ENCODE results near the gene COP1. TPM values are rescaled to one million over a fixed set of nuclear protein-coding genes. Genes with fewer than 3 reads are reported as not detected.

Gene COP1
- total and polyA plus RNA-seq, 2 of the 8 experiments (the other 6 are each of a cell fraction or from before 2014, with no cell fraction given), result 26.2 to 44.9 TPM

DNA sequence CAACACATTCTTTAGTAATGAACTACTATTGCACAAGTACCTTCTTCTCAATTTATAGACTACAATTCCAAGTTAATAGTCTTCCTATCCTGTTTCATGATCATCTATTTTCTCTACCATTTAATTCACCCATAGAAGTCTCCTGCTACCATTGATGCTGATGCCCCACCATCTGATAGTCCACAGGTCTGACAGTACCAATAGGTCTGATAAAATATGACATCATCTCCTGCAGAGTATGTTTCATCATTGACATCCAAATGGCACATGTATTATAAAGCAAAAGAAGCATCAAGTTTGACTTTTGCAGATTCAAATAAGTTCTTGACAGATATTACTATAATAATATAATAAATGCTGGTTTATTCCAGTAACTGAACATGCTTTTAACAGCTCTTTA lies 5.5 kb downstream of the COP1 start:
- no peaks in the 10 kb centered on the region for H3K27me3 ChIP-seq (replicated peaks in 1 of 4; ENCODE audit: control insufficient read depth in 3 of 4, extremely low read depth in 1 of 4, insufficient read depth in 3 of 4, low read length in 3 of 4)
- no peak overlapping the region for H3K56ac ChIP-seq (replicated peaks; ENCODE audit: insufficient read length, low read depth, low read length)
- no peak overlapping the region for H2BK15ac ChIP-seq (ENCODE audit: low read length)
- TF ChIP-seq HDAC2 (IDR thresholded peaks at IDR 0.05; ENCODE audit: borderline replicate concordance in 1 of 2, low read depth in 2 of 2, low read length in 2 of 2), result no peak
- TF ChIP-seq TAF7 (optimal IDR thresholded peaks at IDR 0.05; ENCODE audit: borderline replicate concordance, low read depth, low read length), result no peak
- no peak for TF ChIP-seq RXRA (IDR thresholded peaks at IDR 0.05; ENCODE audit: insufficient read depth, low read depth, low read length)
- TF ChIP-seq KDM1A (IDR thresholded peaks at IDR 0.05; ENCODE audit: borderline replicate concordance, low read length), result no peak
- TF ChIP-seq GABPA (IDR thresholded peaks at IDR 0.05; ENCODE audit: borderline replicate concordance, insufficient read depth, low read length), result no peak
- no peak for TF ChIP-seq KDM4A (IDR thresholded peaks at IDR 0.05; ENCODE audit: low read depth, low read length, severe bottlenecking)

More for the DNA sequence above, 5.5 kb downstream of the COP1 start:
- no peak overlapping the region for H4K5ac ChIP-seq (ENCODE audit: insufficient read length, low read depth, low read length)
- H3K14ac ChIP-seq (ENCODE audit: insufficient read length), result no peak overlapping the region
- no peak for FAIRE-seq
- no peak overlapping the region for H3K27ac ChIP-seq (ENCODE audit: low read depth, low read length)
- H3K4me1 ChIP-seq (replicated peaks in 1 of 4; ENCODE audit: control insufficient read depth in 3 of 4, insufficient read depth in 4 of 4, low read length in 3 of 4), result no peaks in the 10 kb centered on the region; a peak in 2 of 7 replicates
- no peak overlapping the region for H4K91ac ChIP-seq (replicated peaks; ENCODE audit: insufficient read length, low read length)
- no peak overlapping the region for H3K18ac ChIP-seq (ENCODE audit: extremely low read depth, low read length)
- ChIA-PET POLR2A (ENCODE audit: partially characterized antibody) (no interaction called here), CTCF (ENCODE audit: partially characterized antibody) (no interaction called here)
- H2BK12ac ChIP-seq (ENCODE audit: low read depth, low read length), result no peak overlapping the region
- peaks cover 7 to 8% of the 10 kb centered on the region in 2 experiments for H4K20me1 ChIP-seq (replicated peaks in 1 of 2; ENCODE audit: control insufficient read depth in 1 of 2, insufficient read depth in 2 of 2, low read length in 2 of 2)
- H4K8ac ChIP-seq (ENCODE audit: extremely low read depth, insufficient read depth, low read length), result no peak overlapping the region
- peaks cover 4% of the 10 kb centered on the region for H3K79me1 ChIP-seq (ENCODE audit: low read depth, low read length)
- no peak overlapping the region for H3K4ac ChIP-seq (replicated peaks; ENCODE audit: insufficient read length, low read depth, low read length)
- H3K36me3 ChIP-seq (ENCODE audit: control insufficient read depth in 2 of 4, insufficient read depth in 4 of 4, low read length in 3 of 4), result no peaks in the 10 kb centered on the region
- H2BK20ac ChIP-seq (ENCODE audit: low read length), result no peak overlapping the region
- H3K4me2 ChIP-seq (ENCODE audit: insufficient read depth in 1 of 2, low read depth in 2 of 2, low read length in 2 of 2), result no peak overlapping the region
- H3K9me3 ChIP-seq (ENCODE audit: insufficient read depth in 2 of 2, low read depth in 1 of 2, low read length in 1 of 2), result no peaks in the 10 kb centered on the region
- H2AK5ac ChIP-seq (ENCODE audit: low read depth, low read length), result no peak overlapping the region
- H2AFZ ChIP-seq (ENCODE audit: low read length), result no peak overlapping the region
- no peak for DNase-seq (ENCODE audit: low read depth in 1 of 2, low spot score in 2 of 2)
- H3K4me3 ChIP-seq (ENCODE audit: extremely low read depth in 1 of 4, insufficient read depth in 2 of 4, low read depth in 3 of 4, low read length in 4 of 4), result no peak overlapping the region
- H3K79me2 ChIP-seq (ENCODE audit: control insufficient read depth in 1 of 2, insufficient read depth in 2 of 2, low read length in 2 of 2), result peaks cover 25 to 98% of the 10 kb centered on the region in 2 experiments
- H3K23me2 ChIP-seq (ENCODE audit: low read depth, low read length), result peaks cover 10% of the 10 kb centered on the region
- H2BK5ac ChIP-seq (ENCODE audit: low read depth, low read length), result no peak overlapping the region
- H2BK120ac ChIP-seq (replicated peaks; ENCODE audit: low read depth, low read length), result no peak overlapping the region
- no peak overlapping the region for H3K9ac ChIP-seq (replicated peaks in 1 of 4; ENCODE audit: extremely low read depth in 1 of 4, low read depth in 3 of 4, low read length in 3 of 4)
- no peak overlapping the region for H3K23ac ChIP-seq (ENCODE audit: insufficient read length)
